PC-9 (cell line): Measurements from ENCODE around the gene MSANTD2.

ENCODE experiments used
- EZH2 ChIP-seq: fragments of 200-600 bp; sonication (generic); IDR thresholded peaks from 2 replicates; pipeline ENCODE4 v1.8.0; 2017; ENCODE audit warnings: antibody characterized with exemption, low read depth
- TF ChIP-seq, protein P1 (sequence below): fragments of 200-600 bp; sonication (generic); conservative IDR thresholded peaks from 2 replicates; pipeline ENCODE4 v1.6.1; 2017; ENCODE audit warnings: mixed run types, antibody characterized with exemption, mild to moderate bottlenecking, moderate library complexity

DNA sequence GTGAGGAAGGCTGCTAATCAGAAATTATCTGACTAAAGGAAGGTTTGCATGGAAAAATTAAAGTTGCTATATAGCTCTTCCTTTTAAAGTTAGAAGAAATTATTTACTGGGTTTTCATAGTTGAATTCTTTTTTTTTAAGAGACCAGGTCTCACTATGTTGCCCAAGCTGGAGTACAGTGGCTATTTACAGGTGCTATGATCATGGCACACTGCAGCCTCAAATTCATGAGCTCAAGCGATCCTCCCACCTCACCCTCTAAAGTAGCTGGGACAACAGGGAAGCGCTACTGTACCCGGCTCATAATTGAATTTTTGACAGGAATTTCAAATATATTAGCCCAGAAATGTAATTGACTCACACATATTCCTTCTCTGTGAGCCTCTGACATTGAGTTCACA is 3.9 kb downstream of the MSANTD2 start:
- TF ChIP-seq, protein P1, sequence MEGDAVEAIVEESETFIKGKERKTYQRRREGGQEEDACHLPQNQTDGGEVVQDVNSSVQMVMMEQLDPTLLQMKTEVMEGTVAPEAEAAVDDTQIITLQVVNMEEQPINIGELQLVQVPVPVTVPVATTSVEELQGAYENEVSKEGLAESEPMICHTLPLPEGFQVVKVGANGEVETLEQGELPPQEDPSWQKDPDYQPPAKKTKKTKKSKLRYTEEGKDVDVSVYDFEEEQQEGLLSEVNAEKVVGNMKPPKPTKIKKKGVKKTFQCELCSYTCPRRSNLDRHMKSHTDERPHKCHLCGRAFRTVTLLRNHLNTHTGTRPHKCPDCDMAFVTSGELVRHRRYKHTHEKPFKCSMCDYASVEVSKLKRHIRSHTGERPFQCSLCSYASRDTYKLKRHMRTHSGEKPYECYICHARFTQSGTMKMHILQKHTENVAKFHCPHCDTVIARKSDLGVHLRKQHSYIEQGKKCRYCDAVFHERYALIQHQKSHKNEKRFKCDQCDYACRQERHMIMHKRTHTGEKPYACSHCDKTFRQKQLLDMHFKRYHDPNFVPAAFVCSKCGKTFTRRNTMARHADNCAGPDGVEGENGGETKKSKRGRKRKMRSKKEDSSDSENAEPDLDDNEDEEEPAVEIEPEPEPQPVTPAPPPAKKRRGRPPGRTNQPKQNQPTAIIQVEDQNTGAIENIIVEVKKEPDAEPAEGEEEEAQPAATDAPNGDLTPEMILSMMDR = no peak
- no peak for TF ChIP-seq EZH2
